Kidney (tissue), 14 donors: ENCODE data around the gene DLGAP1. TPM values are rescaled to one million over a fixed set of nuclear protein-coding genes. Genes with fewer than 3 reads are reported as not detected.

Experiments
- DNase-seq, 5 donors: peaks; one replicate each; pipeline ENCODE4 v3.0.0-alpha.2; 2013 to 2020
- FAIRE-seq: peaks from 2 replicates; lab custom pipeline; 2012; peaks lifted over from hg19 to GRCh38; lab: Jason Lieb, UNC
- H3K27ac ChIP-seq, 2 donors: one replicate each; pipeline ENCODE4 v1.7.0; 2013; ENCODE audit warnings: low read depth in 2 of 2, low read length in 2 of 2, inconsistent platforms in 1 of 2
- H3K27me3 ChIP-seq: one replicate; pipeline ENCODE4 v1.7.1; 2013; ENCODE audit warnings: low read length, inconsistent platforms; ENCODE audit not compliant: control insufficient read depth, insufficient read depth
- H3K36me3 ChIP-seq, 3 donors: one replicate each; pipeline versions ENCODE4 v1.7.0 to v1.7.1; 2013; ENCODE audit warnings: low read length in 3 of 3, control low read depth in 1 of 3, inconsistent platforms in 1 of 3; ENCODE audit not compliant: insufficient read depth in 3 of 3, control insufficient read depth in 2 of 3
- H3K4me1 ChIP-seq, 3 donors: one replicate each; pipeline versions ENCODE4 v1.7.0 to v1.7.1; 2013; ENCODE audit warnings: low read length in 3 of 3, inconsistent platforms in 1 of 3, low read depth in 1 of 3; ENCODE audit not compliant: control insufficient read depth in 2 of 3, insufficient read depth in 2 of 3
- H3K4me3 ChIP-seq, 3 donors: one replicate each; pipeline versions ENCODE4 v1.7.0 to v1.8.1; 2013; ENCODE audit warnings: low read length in 3 of 3, control low read depth in 1 of 3, inconsistent platforms in 1 of 3
- H3K9ac ChIP-seq, 3 donors: one replicate each; pipeline versions ENCODE4 v1.7.0 to v1.7.1; 2013; ENCODE audit warnings: low read length in 3 of 3, control low read depth in 1 of 3, inconsistent platforms in 1 of 3
- H3K9me3 ChIP-seq, 3 donors: one replicate each; pipeline versions ENCODE4 v1.7.0 to v1.7.1; 2013; ENCODE audit warnings: low read length in 3 of 3, control low read depth in 1 of 3, inconsistent platforms in 1 of 3; ENCODE audit not compliant: control insufficient read depth in 2 of 3, insufficient read depth in 1 of 3
- intact Hi-C: fragments of 100-400 bp; cut with DNase I; formaldehyde crosslinking; loops from one replicate; pipeline ENCODE4 v1.11.1; 2022
- polyA plus RNA-seq: library from polyadenylated mRNA; stranded (reverse); fragments of 350-450 nt; fragmentation: Illumina TruSeq; extraction: RNeasy Lipid Tissue Mini Kit (QIAGEN cat#74804); gene quantifications from one replicate; pipeline ENCODE4 v1.2.3, GENCODE V29; 2014; ENCODE audit warnings: low read depth, low replicate concordance; ENCODE audit not compliant: insufficient read depth
- total RNA-seq: library from RNA; stranded (reverse); fragmentation: NEBNext Ultra II Directional; extraction: Animal tissue kit (Norgen Biotek cat#: 25700); gene quantifications from one replicate; pipeline ENCODE4 v1.2.1, GENCODE V29; 2021
- TF ChIP-seq, protein P1 (sequence below): IDR thresholded peaks from 3 replicates; pipeline ENCODE4 v1.5.1; 2012; ENCODE audit warnings: mild to moderate bottlenecking, moderate library complexity, borderline replicate concordance; ENCODE audit not compliant: insufficient read depth; ENCODE audit errors: extremely low read depth
- donor health status: control.
- donor health status: control.
- donor health status: control.
- donor health status: control.
- donor health status: control.
- donor health status: DM: yes; HTN: yes; CAD: no.
- donor health status: Normal renal cell carcinoma (clear cell type).

DLGAP1 gene
- total and polyA plus RNA-seq, 2 donors from 2014 or later, result 1.2 to 32.8 TPM

DNA sequence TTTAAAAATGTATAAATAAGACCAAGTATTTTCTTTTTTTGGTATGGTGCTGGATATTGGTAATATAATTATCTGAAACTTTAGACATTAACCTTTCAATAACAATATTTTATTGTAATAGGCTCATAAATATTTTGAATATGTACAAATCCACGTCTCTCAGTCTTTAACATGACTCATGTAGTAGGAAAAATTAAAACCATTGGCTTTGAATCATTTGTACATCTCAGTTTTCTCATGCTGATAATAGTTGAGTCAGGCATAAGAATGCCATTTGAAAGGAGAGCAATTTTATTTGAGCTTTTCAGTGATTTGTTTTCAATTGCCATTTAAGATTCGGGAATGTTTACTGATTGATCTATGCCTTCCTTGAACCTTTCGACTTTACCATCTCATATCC is 640.3 kb downstream of the DLGAP1 start:
- no peaks in the 10 kb centered on the region for H3K9me3 ChIP-seq
- H3K9ac ChIP-seq, result no peak overlapping the region
- TF ChIP-seq, protein P1, sequence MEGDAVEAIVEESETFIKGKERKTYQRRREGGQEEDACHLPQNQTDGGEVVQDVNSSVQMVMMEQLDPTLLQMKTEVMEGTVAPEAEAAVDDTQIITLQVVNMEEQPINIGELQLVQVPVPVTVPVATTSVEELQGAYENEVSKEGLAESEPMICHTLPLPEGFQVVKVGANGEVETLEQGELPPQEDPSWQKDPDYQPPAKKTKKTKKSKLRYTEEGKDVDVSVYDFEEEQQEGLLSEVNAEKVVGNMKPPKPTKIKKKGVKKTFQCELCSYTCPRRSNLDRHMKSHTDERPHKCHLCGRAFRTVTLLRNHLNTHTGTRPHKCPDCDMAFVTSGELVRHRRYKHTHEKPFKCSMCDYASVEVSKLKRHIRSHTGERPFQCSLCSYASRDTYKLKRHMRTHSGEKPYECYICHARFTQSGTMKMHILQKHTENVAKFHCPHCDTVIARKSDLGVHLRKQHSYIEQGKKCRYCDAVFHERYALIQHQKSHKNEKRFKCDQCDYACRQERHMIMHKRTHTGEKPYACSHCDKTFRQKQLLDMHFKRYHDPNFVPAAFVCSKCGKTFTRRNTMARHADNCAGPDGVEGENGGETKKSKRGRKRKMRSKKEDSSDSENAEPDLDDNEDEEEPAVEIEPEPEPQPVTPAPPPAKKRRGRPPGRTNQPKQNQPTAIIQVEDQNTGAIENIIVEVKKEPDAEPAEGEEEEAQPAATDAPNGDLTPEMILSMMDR, result no peak
- no peak overlapping the region for H3K4me3 ChIP-seq
- H3K4me1 ChIP-seq, result no peaks in the 10 kb centered on the region
- no peaks in the 10 kb centered on the region for H3K27me3 ChIP-seq
- intact Hi-C loops, result no loop called here
- no peak overlapping the region for H3K27ac ChIP-seq
- no peaks in the 10 kb centered on the region for H3K36me3 ChIP-seq
- DNase-seq, result no peak
- no peak for FAIRE-seq

DNA sequence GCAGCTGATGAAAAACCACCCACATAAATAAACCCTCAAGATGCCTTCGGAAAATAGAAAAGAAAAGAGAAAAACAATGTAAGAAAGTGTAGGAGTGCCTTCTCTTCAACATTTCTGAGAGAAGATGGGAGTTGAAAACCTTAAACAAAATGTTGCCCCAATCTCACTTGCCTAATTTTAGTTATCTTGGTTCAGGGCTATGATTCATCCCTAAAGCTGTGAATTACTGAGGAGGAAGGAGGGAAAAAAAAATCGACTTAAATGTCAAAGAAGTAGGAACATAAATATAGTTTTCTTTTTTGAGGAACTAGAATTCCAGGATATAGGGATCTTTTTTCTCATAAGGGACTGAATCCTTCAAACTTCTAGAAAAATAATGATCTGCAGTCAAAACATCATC is 644.8 kb downstream of the DLGAP1 start:
- DNase-seq (no peak), FAIRE-seq (no peak)
- intact Hi-C loops, result no loop called here
- H3K27me3 ChIP-seq, result no peaks in the 10 kb centered on the region
- H3K36me3 ChIP-seq, result no peaks in the 10 kb centered on the region
- H3K4me3 ChIP-seq, result no peak overlapping the region
- no peaks in the 10 kb centered on the region for H3K4me1 ChIP-seq
- H3K27ac ChIP-seq, result no peak overlapping the region
- H3K9me3 ChIP-seq, result no peaks in the 10 kb centered on the region
- TF ChIP-seq, protein P1, result no peak
- H3K9ac ChIP-seq, result no peak overlapping the region

DNA sequence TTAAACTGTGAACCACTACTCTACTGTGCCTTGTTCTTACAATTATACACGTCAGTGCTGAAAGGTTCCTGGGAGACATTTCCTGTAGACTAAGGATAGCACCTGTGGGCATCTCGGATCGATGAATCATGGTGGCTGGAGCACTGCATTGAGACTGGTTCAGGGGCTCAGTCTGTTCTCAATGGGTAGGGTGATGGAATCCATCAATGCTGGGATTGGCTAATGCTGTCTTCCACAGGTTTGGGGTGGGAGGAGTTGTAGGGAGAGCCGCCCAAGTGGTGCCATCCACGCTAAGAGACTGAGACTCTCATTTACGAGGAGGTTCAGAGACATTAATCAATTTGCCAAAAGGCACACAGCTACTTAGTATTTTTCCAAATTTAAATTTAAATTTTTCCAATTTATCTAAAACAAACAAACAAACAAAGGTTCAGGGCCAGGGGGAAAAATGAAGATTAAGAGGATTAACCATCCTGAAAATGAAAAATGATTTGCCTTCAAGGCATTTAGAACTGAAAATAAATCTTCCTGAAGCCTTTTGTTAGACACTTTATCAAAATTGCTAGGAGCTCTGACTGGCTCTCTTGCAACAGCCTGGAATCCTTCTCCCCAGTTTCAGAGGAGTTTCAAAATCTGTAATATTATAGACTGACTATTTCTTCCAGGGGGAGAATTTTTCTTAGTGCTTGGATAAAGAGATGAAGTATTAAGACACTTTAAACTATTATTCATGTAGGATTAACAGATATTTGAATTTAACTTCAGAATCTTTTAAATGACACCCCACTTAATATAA is 645.9 kb downstream of the DLGAP1 start:
- H3K27me3 ChIP-seq, result no peaks in the 10 kb centered on the region
- TF ChIP-seq, protein P1, result no peak
- FAIRE-seq (no peak), DNase-seq (no peak)
- H3K9ac ChIP-seq, result no peak overlapping the region
- H3K4me3 ChIP-seq, result no peak overlapping the region
- no peaks in the 10 kb centered on the region for H3K4me1 ChIP-seq
- H3K36me3 ChIP-seq, result no peaks in the 10 kb centered on the region
- H3K9me3 ChIP-seq, result no peaks in the 10 kb centered on the region
- H3K27ac ChIP-seq, result no peak overlapping the region
- intact Hi-C loops, result no loop called here
